Cardiac muscle cell (in vitro differentiated cells and primary cell): ENCODE measurements around the gene SPIB. TPM values are rescaled to one million over a fixed set of nuclear protein-coding genes. Genes with fewer than 3 reads are reported as not detected.

Experiments used
- DNase-seq, 2 donors: peaks; one replicate each; pipeline versions ENCODE4 v3.0.0 to v3.0.0-alpha.2; 2010 to 2017; ENCODE audit warnings: low read depth in 1 of 2, low spot score in 1 of 2
- H3K27ac ChIP-seq: fragments of 200-600 bp; sonication (generic); 2 replicates; pipeline ENCODE4 v1.5.1; 2016
- H3K27me3 ChIP-seq: fragments of 200-600 bp; sonication (generic); 2 replicates; pipeline ENCODE4 v1.6.0; 2016; ENCODE audit warnings: control low read depth
- H3K36me3 ChIP-seq: fragments of 200-600 bp; sonication (generic); 2 replicates; pipeline ENCODE4 v1.5.1; 2016; ENCODE audit warnings: control low read depth
- H3K4me1 ChIP-seq: fragments of 200-600 bp; sonication (generic); 2 replicates; pipeline ENCODE4 v1.8.1; 2017; ENCODE audit warnings: low read depth, mild to moderate bottlenecking, mixed run types
- H3K4me3 ChIP-seq: fragments of 200-600 bp; sonication (generic); 2 replicates; pipeline ENCODE4 v1.5.1; 2016; ENCODE audit warnings: mild to moderate bottlenecking
- H3K9me3 ChIP-seq: fragments of 200-600 bp; sonication (generic); 2 replicates; pipeline ENCODE4 v1.5.1; 2017; ENCODE audit warnings: low read depth, mild to moderate bottlenecking, control low read depth
- CTCF ChIP-seq: IDR thresholded peaks from 2 replicates; pipeline ENCODE4 v1.5.1; 2012; ENCODE audit warnings: low read depth, mild to moderate bottlenecking, low read length
- polyA plus RNA-seq: library from polyadenylated mRNA; unstranded; fragments of >200 nt; fragmentation: Nextera tagmentation; extraction: Ambion mirVana; gene quantifications from 2 replicates; pipeline ENCODE4 v1.2.1, GENCODE V29; 2016
- total RNA-seq: library from RNA; depleted of rRNA; stranded (reverse); fragments of >200 nt; gene quantifications from 2 replicates; pipeline ENCODE4 v1.2.3, GENCODE V29; 2016

Gene SPIB
- total and polyA plus RNA-seq, 2 experiments from 2014 or later, result 0.15 to 1.5 TPM

GRCh38 chr19:50428772-50429463, 10.2 kb downstream of the SPIB start:
- DNase-seq, result no peak
- Histone ChIP-seq H3K36me3 (no peaks in the 10 kb centered on the region), H3K27ac (no peak overlapping the region), H3K4me1 (peaks cover 9% of the 10 kb centered on the region), H3K27me3 (no peaks in the 10 kb centered on the region), H3K4me3 (no peak overlapping the region), H3K9me3 (no peaks in the 10 kb centered on the region)
- TF ChIP-seq CTCF, result no peak

GRCh38 chr19:50430888-50431342, 12.2 kb downstream of the SPIB start:
- Histone ChIP-seq H3K9me3 (no peaks in the 10 kb centered on the region), H3K27me3 (no peaks in the 10 kb centered on the region), H3K4me3 (no peak overlapping the region), H3K36me3 (no peaks in the 10 kb centered on the region), H3K4me1 (peaks cover 9% of the 10 kb centered on the region), H3K27ac (no peak overlapping the region)
- no peak for DNase-seq
- TF ChIP-seq CTCF, result no peak

GRCh38 chr19:50431343-50432220, 12.8 kb downstream of the SPIB start:
- H3K36me3 ChIP-seq, result no peaks in the 10 kb centered on the region
- H3K4me3 ChIP-seq, result peak overlapping the region; percentile 58
- no peak for TF ChIP-seq CTCF
- no peaks in the 10 kb centered on the region for H3K9me3 ChIP-seq
- DNase-seq, result peak; percentile 77 to 89
- peaks cover 9% of the 10 kb centered on the region for H3K4me1 ChIP-seq
- no peaks in the 10 kb centered on the region for H3K27me3 ChIP-seq
- H3K27ac ChIP-seq, result no peak overlapping the region

GRCh38 chr19:50432221-50433028, 13.7 kb downstream of the SPIB start, which contains the start of gene MYBPC2:
MYBPC2 (plus strand) TSS chr19:50432892; CDS start chr19:50432954, 62 bp downstream.
- DNase-seq, result peak; percentile 35 to 60
- Histone ChIP-seq H3K27me3 (no peaks in the 10 kb centered on the region), H3K36me3 (no peaks in the 10 kb centered on the region), H3K27ac (no peak within 1 kb of the TSS), H3K4me3 (peak within 1 kb of the TSS; percentile 58), H3K4me1 (peaks cover 9% of the 10 kb centered on the region), H3K9me3 (no peaks in the 10 kb centered on the region)
- TF ChIP-seq CTCF, result no peak
